ENCODE results near the gene PCSK1N. TPM values are rescaled to one million over a fixed set of nuclear protein-coding genes. Genes with fewer than 3 reads are reported as not detected.

Gene PCSK1N
- total and polyA plus RNA-seq, 2 donors (not counting 3 experiments of a cell fraction or from before 2014, with no cell fraction given): 0.44 TPM; not detected in 1

DNA sequence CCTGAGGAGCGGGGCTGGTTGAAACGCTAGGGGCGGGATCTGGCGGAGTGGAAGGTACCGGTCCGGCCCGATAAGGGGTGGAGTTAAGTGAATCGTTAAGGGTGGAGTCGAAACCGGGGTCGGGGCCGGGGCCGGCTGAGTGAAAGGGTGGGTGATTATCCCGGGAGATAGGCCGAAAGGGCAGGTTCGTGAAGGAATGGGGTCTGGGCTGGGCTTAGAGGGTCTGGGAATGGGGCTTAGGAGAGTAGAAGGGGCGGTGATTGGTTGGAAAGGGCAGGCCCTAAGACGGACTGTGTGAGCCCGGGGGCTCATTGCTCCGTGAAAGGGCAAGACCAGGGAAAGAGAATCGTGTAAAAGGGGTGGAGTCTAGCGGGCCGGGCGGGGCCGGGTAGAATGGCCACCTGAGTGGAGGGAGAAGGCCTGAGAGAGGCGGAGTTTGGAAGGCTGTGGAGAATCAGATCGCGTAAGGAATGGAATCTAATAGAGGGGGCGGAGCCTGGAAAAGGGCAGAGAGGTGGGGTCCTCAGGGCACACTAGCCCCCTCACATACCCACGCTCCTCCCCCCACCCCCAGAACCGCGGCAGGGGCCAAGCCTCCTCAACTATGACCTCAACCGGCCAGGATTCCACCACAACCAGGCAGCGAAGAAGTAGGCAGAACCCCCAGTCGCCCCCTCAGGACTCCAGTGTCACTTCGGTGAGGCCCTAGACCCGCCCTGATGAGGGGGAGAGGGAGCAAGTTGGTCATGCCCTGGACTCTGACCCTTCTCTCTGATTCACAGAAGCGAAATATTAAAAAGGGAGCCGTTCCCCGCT is 33.1 kb downstream of the PCSK1N start:
- Histone ChIP-seq H3K79me2 (ENCODE audit: control insufficient read depth, insufficient read depth, low read length) (no peaks in the 10 kb centered on the region), H3K9ac (replicated peaks; ENCODE audit: extremely low read depth, insufficient read depth, low read length) (peak overlapping the region; percentile 94), H3K4me2 (ENCODE audit: insufficient read depth, low read length) (peak overlapping the region; percentile 45), H3K27ac (ENCODE audit: insufficient read depth, low read depth, low read length) (peak overlapping the region; percentile 87), H3K4me1 (ENCODE audit: control insufficient read depth, extremely low read depth, insufficient read depth, low read length) (peaks cover 4% of the 10 kb centered on the region), H3K9me3 (replicated peaks; ENCODE audit: control insufficient read depth, insufficient read depth, low read length) (no peaks in the 10 kb centered on the region), H3K27me3 (ENCODE audit: control insufficient read depth in 2 of 2, insufficient read depth in 2 of 2, low read length in 2 of 2) (no peaks in the 10 kb centered on the region), H3K4me3 (replicated peaks in 1 of 3; ENCODE audit: insufficient read depth in 1 of 3, low read depth in 1 of 3, low read length in 3 of 3) (peak overlapping the region; percentile 57 to 75 (median 58)), H3K36me3 (ENCODE audit: control insufficient read depth in 2 of 2, extremely low read depth in 1 of 2, insufficient read depth in 2 of 2, low read length in 2 of 2) (no peaks in the 10 kb centered on the region), H2AFZ (ENCODE audit: low read depth, low read length) (peak overlapping the region; percentile 66), H4K20me1 (replicated peaks; ENCODE audit: control insufficient read depth, extremely low read depth, insufficient read depth, low read length) (no peaks in the 10 kb centered on the region), H3K9me1 (replicated peaks; ENCODE audit: control insufficient read depth, extremely low read depth, insufficient read depth, low read length) (no peaks in the 10 kb centered on the region)
- no TSS peak for BruUV-seq (replicated peaks)
- ChIA-PET POLR2A (interaction anchor here (1.0 kb wide), 1 partner anchor 65 kb away, joined by 5 read pairs; no protein-coding TSS in a partner anchor), CTCF (interaction anchor here (0.5 to 1.0 kb wide), 2 partner anchors 89 to 156 kb away, joined by 3 read pairs; no protein-coding TSS in a partner anchor)
- dilution Hi-C loops (cut with MboI; ENCODE audit: extremely low pct_ligation_motif_present, low sequenced_read_pairs) (no loop called here), intact Hi-C loops (cut with micrococcal nuclease) (no loop called here)
- TF ChIP-seq JUN (IDR thresholded peaks at IDR 0.05; ENCODE audit: borderline replicate concordance, insufficient read depth, insufficient read length, low read depth) (no peak), EZH2 (IDR thresholded peaks at IDR 0.05; ENCODE audit: borderline replicate concordance, low read depth, low read length, severe bottlenecking) (no peak), POLR2A (IDR thresholded peaks at IDR 0.05; ENCODE audit: low read depth, low read length) (peak; percentile 41), GATA2 (IDR thresholded peaks at IDR 0.05; ENCODE audit: insufficient read depth, insufficient read length, low read depth, low read length) (no peak), MYC (IDR thresholded peaks at IDR 0.05; ENCODE audit: low read depth, low read length) (no peak), FOS (IDR thresholded peaks at IDR 0.05; ENCODE audit: borderline replicate concordance, insufficient read depth, low read length) (no peak), MAX (IDR thresholded peaks at IDR 0.05; ENCODE audit: insufficient read depth, insufficient read length) (no peak), CTCF (IDR thresholded peaks at IDR 0.05; ENCODE audit: extremely low read depth in 1 of 2, insufficient read depth in 1 of 2, low read depth in 1 of 2, low read length in 2 of 2) (peak in 1 of 2 donors; percentile 2), POLR2AphosphoS5 (IDR thresholded peaks at IDR 0.05; ENCODE audit: insufficient read depth, low read depth, low read length) (peak; percentile 38)
- DNase-seq (ENCODE audit: low read depth, low spot score) (peak; percentile 87), FAIRE-seq (no peak)

Data from endothelial cell of umbilical vein (primary cell).